G401 (cell line): ENCODE results near the gene DUXB. TPM values are rescaled to one million over a fixed set of nuclear protein-coding genes. Genes with fewer than 3 reads are reported as not detected.
A peak's percentile ranks its signal among the peaks of the same experiment; 100 is the strongest.

Experiments used
- DNase-seq: peaks from one replicate; pipeline ENCODE4 v3.0.0-alpha.2; 2015; ENCODE audit warnings: low spot score
- in situ Hi-C: cut with HindIII; loops from 2 replicates; pipeline ENCODE4 v1.10.0; 2016; ENCODE audit warnings: low sequenced_read_pairs, mixed read lengths
- total RNA-seq: library from RNA; depleted of rRNA; stranded (reverse); fragments of >200 nt; shearing (Covaris generic); gene quantifications from 2 replicates; pipeline ENCODE4 v1.2.3, GENCODE V29; 2014; rRNA removed

Gene DUXB, protein sequence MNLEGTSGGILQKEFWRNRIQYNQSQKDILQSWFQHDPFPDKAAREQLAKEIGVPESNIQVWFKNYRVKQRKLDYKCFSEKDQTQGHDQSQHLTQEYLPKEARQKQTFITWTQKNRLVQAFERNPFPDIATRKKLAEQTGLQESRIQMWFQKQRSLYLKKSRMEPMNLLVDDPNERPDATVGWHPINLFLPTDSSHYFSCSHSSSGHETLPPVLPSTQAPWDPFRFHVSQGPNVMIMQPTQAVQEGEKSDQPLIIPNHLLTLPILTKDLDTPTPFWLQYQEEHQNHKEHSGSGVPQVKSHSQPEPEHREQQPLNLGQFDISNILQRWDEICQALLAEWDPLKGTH
- total RNA-seq: not detected in 2 replicates

- DNase-seq: no peak
- in situ Hi-C loops: no loop called here
Measured at GRCh38 chr16:75701361-75701760, at the start of gene DUXB. TSS of gene DUXB (minus strand) at chr16:75701461. CDS start at chr16:75701418, 43 bp downstream.

GRCh38 chr16:75750528-75750927 lies 49.3 kb upstream of the DUXB start:
- in situ Hi-C loops: no loop called here
- no peak for DNase-seq

- in situ Hi-C loops: no loop called here
Measured at GRCh38 chr16:75746359-75746758, 45.1 kb upstream of the DUXB start.

DNA sequence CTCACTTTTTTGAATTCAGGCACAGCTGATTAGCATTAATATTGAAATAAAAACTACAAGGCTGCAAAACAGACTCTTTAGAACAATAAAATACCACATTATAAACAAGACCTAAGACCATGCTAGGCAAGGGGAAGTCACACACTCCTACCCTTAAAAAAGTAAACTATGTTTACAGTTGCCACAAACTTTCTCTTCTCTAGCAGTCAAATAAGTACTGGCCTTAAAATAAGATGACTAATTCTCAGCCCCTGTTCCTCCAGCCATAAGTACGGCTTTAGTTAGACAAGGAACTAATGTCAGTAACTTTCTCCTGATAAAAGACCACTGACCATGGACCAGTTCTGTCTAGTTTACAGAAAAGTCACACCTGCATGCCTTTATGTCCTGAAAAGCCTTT lies 44.6 kb upstream of the DUXB start:
- in situ Hi-C loops: no loop called here
- DNase-seq: no peak

More at GRCh38 chr16:75746359-75746758, 45.1 kb upstream of the DUXB start:
- no peak for DNase-seq

DNA sequence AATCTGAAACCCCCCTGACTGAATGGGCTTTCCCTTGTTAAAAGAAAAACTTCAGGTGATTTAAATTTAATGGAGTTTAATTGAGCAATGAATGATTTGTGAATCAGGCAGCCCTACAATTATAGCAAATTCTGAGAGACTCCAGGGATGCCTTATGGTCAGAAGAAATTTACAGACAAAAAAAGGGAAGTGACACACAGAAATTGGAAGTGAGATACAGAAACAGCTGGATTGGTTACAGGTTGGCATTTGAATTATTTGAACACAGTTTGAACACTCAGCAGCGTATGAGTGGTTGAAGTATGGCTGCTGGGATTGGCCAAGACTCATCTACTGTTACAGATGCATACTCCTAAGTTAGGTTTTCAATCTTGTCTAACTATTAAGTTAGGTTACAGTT lies 44.0 kb upstream of the DUXB start:
- in situ Hi-C loops: no loop called here
- no peak for DNase-seq

- in situ Hi-C loops: no loop called here
- no peak for DNase-seq
Measured at GRCh38 chr16:75742424-75743047, 41.3 kb upstream of the DUXB start.

DNA sequence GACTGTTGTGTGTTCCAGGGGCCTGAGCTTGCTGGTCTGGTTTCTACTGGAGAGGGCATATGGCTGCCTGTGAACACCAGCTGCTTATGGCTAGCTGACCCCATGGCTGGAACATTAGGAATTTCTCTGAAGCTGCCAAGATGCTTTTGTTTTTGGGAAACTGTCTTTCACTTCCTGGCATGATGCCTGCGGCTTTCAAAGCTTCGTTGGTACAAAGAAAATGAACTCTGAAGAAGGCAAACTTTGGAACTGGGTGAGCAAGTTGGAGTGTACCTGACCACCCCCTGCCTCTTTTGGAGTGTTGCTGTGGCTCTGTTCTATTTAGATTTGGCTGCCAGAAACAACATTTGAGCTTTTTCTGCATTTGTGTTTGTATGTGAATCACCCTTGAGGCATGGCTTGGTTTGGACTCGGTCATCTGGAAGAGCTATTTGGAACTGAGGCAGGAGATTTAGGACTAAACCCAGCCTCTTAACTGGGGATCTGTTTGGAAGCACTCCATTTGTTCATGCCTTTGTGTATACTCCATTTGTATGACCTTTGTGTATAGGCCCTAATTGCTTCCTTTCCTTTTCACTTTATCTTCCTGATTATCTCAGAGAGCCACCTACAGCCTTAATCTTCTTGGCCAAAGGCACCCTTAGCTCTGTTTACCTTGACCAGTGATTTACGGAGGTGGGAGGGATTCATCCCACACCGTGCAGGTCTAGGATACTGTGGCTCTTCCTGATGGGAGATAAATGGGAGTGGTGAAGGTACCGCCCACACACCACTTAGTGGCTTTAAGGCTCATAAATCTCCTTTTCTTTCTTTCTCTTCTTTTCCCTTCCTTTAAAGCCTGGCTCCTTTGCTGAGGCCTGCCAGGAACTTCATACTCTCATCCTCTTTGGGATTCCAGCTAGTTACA lies 32.3 kb upstream of the DUXB start:
- DNase-seq: peak; percentile 87
- in situ Hi-C loops: no loop called here

GRCh38 chr16:75732871-75733270 lies 31.6 kb upstream of the DUXB start:
- in situ Hi-C loops: no loop called here
- DNase-seq: no peak

GRCh38 chr16:75727221-75727620 lies 26.0 kb upstream of the DUXB start:
- in situ Hi-C loops: no loop called here
- no peak for DNase-seq

- in situ Hi-C loops: no loop called here
- DNase-seq: no peak
Measured at GRCh38 chr16:75726390-75726789, 25.1 kb upstream of the DUXB start, which contains the start of gene CPHXL. TSS of gene CPHXL (minus strand) at chr16:75726490. CDS start at chr16:75726442, 48 bp downstream.

DNA sequence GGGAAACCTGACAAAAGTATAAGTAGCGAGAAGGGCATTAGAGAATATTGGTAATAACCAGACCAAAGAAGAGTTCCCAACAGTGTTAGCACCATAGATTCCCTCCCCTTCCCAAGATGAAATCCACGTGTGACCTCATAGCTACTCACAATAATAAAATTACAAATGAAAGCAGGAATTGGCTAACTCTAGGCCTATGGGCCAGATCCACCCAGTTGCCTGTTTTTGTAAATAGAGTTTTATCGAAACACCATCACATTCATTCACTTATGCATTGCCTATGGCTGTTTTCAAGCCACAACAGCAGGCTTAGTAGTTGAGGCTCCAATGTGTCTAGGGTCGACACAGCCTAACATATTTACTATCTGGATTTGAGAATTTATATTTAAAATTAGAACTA lies 17.2 kb upstream of the DUXB start:
- no peak for DNase-seq
- in situ Hi-C loops: no loop called here

GRCh38 chr16:75714661-75715060 lies 13.4 kb upstream of the DUXB start:
- in situ Hi-C loops: no loop called here
- no peak for DNase-seq

GRCh38 chr16:75710344-75710743 lies 9.1 kb upstream of the DUXB start:
- in situ Hi-C loops: no loop called here

DNA sequence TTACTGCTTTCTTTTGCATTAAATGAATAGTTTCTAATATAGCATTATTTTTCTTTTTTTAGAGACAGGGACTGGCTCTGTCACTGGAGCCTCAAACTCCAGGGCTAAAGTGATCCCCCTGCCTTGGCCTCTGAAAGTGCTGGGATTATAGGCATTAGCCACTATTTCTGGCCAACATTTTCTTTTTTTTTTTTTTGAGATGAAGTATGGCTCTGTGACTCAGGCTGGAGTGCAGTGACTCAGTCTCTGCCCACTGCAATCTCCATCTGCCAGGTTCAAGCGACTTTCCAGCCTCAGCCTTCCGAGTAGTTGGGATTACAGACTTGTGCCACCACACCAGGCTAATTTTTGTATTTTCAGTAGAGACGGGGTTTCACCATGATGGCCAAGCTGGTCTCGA lies 2.0 kb upstream of the DUXB start:
- DNase-seq: no peak
- in situ Hi-C loops: no loop called here

More at GRCh38 chr16:75710344-75710743, 9.1 kb upstream of the DUXB start:
- no peak for DNase-seq

DNA sequence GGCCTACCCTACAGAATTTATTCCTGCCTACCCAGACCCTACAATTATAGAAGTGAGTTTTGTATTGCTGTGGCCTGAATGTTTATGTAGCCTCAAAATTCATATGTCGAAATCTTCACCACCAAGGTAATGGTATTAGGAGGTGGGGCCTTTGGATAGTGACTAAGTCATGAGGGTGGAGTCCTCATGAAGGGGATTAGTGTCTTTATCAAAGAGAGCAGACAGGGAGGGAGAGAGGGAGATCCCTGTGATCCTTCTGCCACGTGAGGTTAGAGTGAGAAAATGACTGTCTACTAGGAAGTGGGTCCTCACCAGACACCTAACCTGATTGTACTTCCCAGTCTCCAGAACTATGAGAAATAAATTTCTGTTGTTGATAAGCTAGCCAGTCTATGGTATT lies 981 bp upstream of the DUXB start:
- DNase-seq: no peak
- in situ Hi-C loops: no loop called here

GRCh38 chr16:75697571-75697970 lies 3.7 kb downstream of the DUXB start:
- DNase-seq: peak; percentile 51
- in situ Hi-C loops: no loop called here

DNA sequence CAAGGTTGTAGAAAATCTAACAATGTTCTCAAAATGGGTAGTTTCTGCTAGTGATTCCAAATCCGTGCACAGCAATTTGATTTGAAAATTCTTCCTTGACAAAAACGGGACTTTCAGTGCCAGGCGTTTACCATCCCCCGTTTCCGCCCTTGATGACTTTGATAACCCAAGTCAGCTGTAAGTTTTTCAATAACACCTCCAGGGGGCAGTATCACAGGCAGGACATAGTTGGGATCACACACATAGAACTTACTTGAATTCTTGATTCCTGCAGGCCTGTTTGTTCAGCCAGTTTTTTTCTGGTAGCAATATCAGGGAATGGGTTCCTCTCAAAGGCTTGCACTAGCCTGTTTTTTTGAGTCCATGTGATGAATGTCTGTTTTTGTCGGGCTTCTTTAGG lies 5.6 kb downstream of the DUXB start:
- in situ Hi-C loops: no loop called here
- no peak for DNase-seq

GRCh38 chr16:75687361-75687760 lies 13.9 kb downstream of the DUXB start:
- in situ Hi-C loops: no loop called here
- no peak for DNase-seq

GRCh38 chr16:75682308-75682707 lies 19.0 kb downstream of the DUXB start:
- in situ Hi-C loops: no loop called here

DNA sequence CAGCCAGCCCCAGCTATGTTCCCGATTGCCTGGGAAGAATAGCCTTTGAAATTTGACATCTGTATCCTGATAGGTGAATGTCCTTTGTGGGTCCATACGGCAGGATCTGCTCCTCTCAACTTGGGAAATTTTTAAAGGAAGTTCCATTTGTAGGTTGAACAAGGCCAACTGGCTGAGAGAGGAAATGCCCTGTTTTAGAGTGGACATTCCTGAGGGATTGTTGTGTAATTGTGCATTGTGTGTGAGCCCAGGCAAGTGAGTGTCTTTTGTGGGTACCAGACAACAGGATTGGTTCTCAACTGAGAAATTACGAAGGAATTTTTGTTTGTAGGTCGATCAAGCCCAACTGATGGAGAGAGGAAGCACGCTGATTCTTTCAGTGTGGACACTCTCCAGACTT lies 21.9 kb downstream of the DUXB start:
- no peak for DNase-seq
- in situ Hi-C loops: no loop called here

More at GRCh38 chr16:75682308-75682707, 19.0 kb downstream of the DUXB start:
- DNase-seq: no peak
